Natural killer cell (primary cell): Measurements from ENCODE around the gene PSME1. TPM values are rescaled to one million over a fixed set of nuclear protein-coding genes. Genes with fewer than 3 reads are reported as not detected.

ENCODE experiments used
- ATAC-seq, 3 donors: fragments of 150-1000 bp in 2 of 3; fragments of 200-7000 bp in 1 of 3; cut with Tn5 transposase; 1 replicate in 1 of 3; 2 replicates in 2 of 3; pipeline ENCODE4 v1.10.0; 2021; ENCODE audit warnings: mild to moderate bottlenecking in 2 of 3, moderate library complexity in 2 of 3
- DNase-seq, 2 donors: peaks; one replicate each; pipeline versions ENCODE4 v3.0.0 to v3.0.0-alpha.2; 2013 to 2021; ENCODE audit warnings: mixed read lengths in 1 of 2
- H3K27ac ChIP-seq: one replicate; pipeline ENCODE4 v1.5.1; 2013; ENCODE audit warnings: mild to moderate bottlenecking, low read length
- H3K27me3 ChIP-seq: one replicate; pipeline ENCODE4 v1.6.1; 2013; ENCODE audit warnings: low read length; ENCODE audit not compliant: control insufficient read depth, insufficient read depth
- H3K36me3 ChIP-seq: one replicate; pipeline ENCODE4 v1.6.1; 2013; ENCODE audit warnings: low read length; ENCODE audit not compliant: control insufficient read depth, insufficient read depth
- H3K4me1 ChIP-seq: one replicate; pipeline ENCODE4 v1.6.1; 2013; ENCODE audit warnings: low read length; ENCODE audit not compliant: control insufficient read depth, insufficient read depth
- H3K4me3 ChIP-seq: one replicate; pipeline ENCODE4 v1.5.1; 2013; ENCODE audit warnings: low read length
- H3K9me3 ChIP-seq: one replicate; pipeline ENCODE4 v1.6.1; 2013; ENCODE audit warnings: low read length; ENCODE audit not compliant: control insufficient read depth, insufficient read depth
- H3K27ac Mint-ChIP-seq, 2 donors: one replicate each; pipeline ENCODE4 v1.8.0; 2022; ENCODE audit warnings: mild to moderate bottlenecking in 2 of 2, mixed read lengths in 2 of 2, moderate library complexity in 1 of 2
- H3K27me3 Mint-ChIP-seq, 2 donors: one replicate each; pipeline ENCODE4 v1.8.0; 2022; ENCODE audit warnings: low read depth in 2 of 2, mixed read lengths in 2 of 2
- H3K36me3 Mint-ChIP-seq: one replicate; pipeline ENCODE4 v1.8.0; 2022; ENCODE audit warnings: mixed read lengths
- H3K4me1 Mint-ChIP-seq, 2 donors: one replicate each; pipeline ENCODE4 v1.8.0; 2022; ENCODE audit warnings: mixed read lengths in 2 of 2
- H3K4me3 Mint-ChIP-seq: one replicate; pipeline ENCODE4 v1.8.0; 2022; ENCODE audit warnings: mild to moderate bottlenecking, moderate library complexity, mixed read lengths
- H3K9me3 Mint-ChIP-seq, 2 donors: one replicate each; pipeline ENCODE4 v1.8.0; 2022; ENCODE audit warnings: mixed read lengths in 2 of 2
- CTCF ChIP-seq: fragments of 200-600 bp; IDR thresholded peaks from one replicate; pipeline ENCODE4 v1.8.0; 2022; ENCODE audit warnings: antibody characterized with exemption
- WGBS: methylation state at CpG from one replicate; pipeline ENCODE4 v1.1.7; 2013; ENCODE audit warnings: missing lambda C conversion rate; ENCODE audit not compliant: insufficient coverage; 5-methylcytosine and 5-hydroxymethylcytosine counted together
- intact Hi-C: fragments of 100-400 bp; cut with micrococcal nuclease; formaldehyde crosslinking; loops from one replicate; pipeline ENCODE4 v1.14.2; 2022
- total RNA-seq, 4 donors: library from RNA; stranded (reverse); fragments of 120-200 nt in 1 of 4; gene quantifications; one replicate each; pipeline versions ENCODE4 v1.2.3 to v1.2.4, GENCODE V29; 2013 to 2022

Gene PSME1
- total RNA-seq, 3 donors from 2014 or later (not counting 1 experiment from before 2014, with no cell fraction given) = 315 to 345 (median 318) TPM

DNA sequence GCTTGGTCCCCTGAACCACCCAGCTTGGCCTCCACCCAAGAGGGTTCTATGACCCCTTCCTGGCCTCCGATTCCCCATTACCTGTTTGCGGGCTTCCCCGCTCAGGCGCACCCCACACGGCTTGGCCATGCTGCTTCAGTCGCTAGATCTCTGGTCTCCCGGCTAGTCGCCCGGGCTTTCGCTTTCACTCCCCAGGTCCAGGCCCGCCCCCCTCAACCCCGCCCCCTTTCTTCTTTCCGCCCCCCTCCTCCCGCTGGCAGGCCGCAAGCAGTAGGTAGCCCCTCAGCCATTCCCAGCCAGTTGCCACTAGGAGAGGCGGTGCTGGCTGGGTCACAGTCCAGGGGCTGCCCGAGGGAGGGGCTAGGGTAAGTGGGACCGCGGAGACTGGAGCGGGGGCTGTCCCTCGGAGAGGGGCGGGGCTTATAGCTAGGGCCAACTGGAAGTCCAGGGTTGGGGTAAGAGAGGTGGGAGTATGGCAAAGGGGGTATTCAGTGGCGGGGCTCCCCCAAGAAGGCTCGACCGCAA, 10.5 kb downstream of the PSME1 start, which contains the start of gene PSME2:
Gene PSME2 (minus strand): TSS at position 158 of the 525 bp plus-strand sequence. CDS start 29 bp downstream, at position 129.
- peak within 1 kb of the TSS; percentile 94 for H3K27ac Mint-ChIP-seq
- no peaks in the 10 kb centered on the region for H3K9me3 ChIP-seq
- peaks cover 43% of the 10 kb centered on the region for H3K36me3 ChIP-seq
- WGBS = 0% methylated on average over 20 of the region's 25 CpGs
- H3K4me1 Mint-ChIP-seq = peaks cover 59 to 80% of the 10 kb centered on the region in 2 donors
- H3K9me3 Mint-ChIP-seq = no peaks in the 10 kb centered on the region
- H3K4me3 Mint-ChIP-seq = peak within 1 kb of the TSS; percentile 97
- peaks cover 7% of the 10 kb centered on the region for H3K36me3 Mint-ChIP-seq
- peak within 1 kb of the TSS; percentile 91 for H3K4me3 ChIP-seq
- peak within 1 kb of the TSS; percentile 88 for H3K27ac ChIP-seq
- peak; percentile 82 to 92 for DNase-seq
- ATAC-seq = peak; percentile 66 to 80 (median 70)
- peaks cover 34% of the 10 kb centered on the region for H3K4me1 ChIP-seq
- H3K27me3 ChIP-seq = no peaks in the 10 kb centered on the region
- intact Hi-C loops = loop anchor here (1.0 to 2.0 kb wide), 3 partner anchors 15 to 66 kb away; partner anchors contain the start of genes CHMP4A, IPO4 and IRF9
- TF ChIP-seq CTCF = no peak
- no peaks in the 10 kb centered on the region for H3K27me3 Mint-ChIP-seq

DNA sequence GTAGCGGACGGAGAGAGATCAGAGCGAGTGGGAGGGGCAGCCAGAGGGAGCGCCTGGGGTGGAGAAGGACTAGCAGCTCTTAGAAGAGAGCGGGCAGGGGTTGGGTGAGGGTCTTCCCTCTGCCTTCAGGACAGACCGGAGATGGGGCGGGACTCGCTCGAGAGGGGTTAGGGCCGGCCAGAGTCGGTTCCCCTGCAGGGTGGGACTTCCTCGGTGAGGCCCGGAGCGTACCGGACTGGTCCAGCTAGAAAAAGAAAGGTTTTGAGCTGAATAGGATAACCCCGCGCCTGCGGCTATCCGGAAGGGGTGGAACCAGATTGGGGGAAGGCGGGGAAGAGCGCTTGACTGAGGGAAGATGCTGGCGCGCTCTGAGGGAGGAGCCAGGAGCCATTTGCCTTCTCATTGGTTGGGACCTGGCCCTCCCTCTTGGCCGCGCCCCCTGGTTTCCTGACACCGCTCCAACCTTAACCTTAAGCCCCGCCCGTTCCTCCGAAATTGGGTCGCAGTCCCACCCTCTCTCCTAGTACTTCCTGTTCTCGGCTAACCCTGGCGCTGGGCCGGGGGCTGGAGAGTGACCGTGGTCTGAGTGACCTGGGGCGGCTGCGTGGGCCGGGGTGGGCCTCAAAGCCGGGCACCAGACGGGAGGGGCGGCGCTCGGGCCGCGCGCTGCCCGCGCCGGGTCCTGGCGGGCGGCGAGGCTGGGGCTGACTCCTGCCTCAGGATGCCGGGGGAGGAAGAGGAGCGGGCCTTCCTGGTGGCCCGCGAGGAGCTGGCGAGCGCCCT, 11.2 kb downstream of the PSME1 start, which contains the start of gene RNF31:
Gene RNF31 (plus strand): TSS at position 521 of the 783 bp plus-strand sequence. CDS start 201 bp downstream, at position 722.
- under 1% methylated on average over 57 of the region's 57 CpGs for WGBS
- Histone ChIP-seq H3K27me3 (no peaks in the 10 kb centered on the region), H3K36me3 (peaks cover 49% of the 10 kb centered on the region), H3K4me3 (peak within 1 kb of the TSS; percentile 91), H3K4me1 (peaks cover 29% of the 10 kb centered on the region), H3K9me3 (no peaks in the 10 kb centered on the region), H3K27ac (peak within 1 kb of the TSS; percentile 88)
- Mint-ChIP-seq H3K36me3 (peaks cover 7% of the 10 kb centered on the region), H3K9me3 (no peaks in the 10 kb centered on the region), H3K27me3 (no peaks in the 10 kb centered on the region), H3K4me1 (peaks cover 53 to 73% of the 10 kb centered on the region in 2 donors), H3K27ac (peak within 1 kb of the TSS; percentile 94), H3K4me3 (peak within 1 kb of the TSS; percentile 97)
- intact Hi-C loops = loop anchor here (1.0 to 2.0 kb wide), 6 partner anchors 11 to 124 kb away; partner anchors contain the start of genes CHMP4A, DCAF11, IPO4 and IRF9
- ATAC-seq (peak; percentile 86 to 95 (median 86)), DNase-seq (peak; percentile 95 to 99)
- no peak for TF ChIP-seq CTCF

DNA sequence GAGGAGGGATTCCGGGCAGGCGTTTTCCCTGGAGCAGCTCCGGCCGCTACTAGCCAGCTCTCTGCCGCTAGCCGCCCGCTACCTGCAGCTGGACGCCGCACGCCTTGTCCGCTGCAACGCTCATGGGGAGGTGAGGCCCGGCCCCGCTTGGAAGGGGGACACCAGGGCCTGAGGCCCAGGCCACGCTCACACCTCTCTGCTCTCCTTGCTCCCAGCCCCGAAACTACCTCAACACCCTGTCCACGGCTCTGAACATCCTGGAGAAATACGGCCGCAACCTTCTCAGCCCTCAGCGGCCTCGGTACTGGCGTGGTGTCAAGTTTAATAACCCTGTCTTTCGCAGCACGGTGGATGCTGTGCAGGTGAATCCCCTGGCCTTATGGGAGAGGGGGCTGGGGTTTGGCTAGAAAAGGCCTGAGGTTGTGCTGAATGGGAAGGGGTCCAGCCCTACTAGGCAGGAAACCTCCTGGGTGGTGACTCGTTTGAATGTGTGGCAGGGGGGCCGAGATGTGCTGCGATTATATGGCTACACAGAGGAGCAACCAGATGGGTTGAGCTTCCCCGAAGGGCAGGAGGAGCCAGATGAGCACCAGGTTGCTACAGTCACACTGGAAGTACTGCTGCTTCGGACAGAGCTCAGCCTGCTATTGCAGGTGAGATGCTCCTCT, 11.9 kb downstream of the PSME1 start:
- peak overlapping the region; percentile 94 for H3K27ac Mint-ChIP-seq
- intact Hi-C loops = loop anchor here (1.0 to 2.0 kb wide), 5 partner anchors 12 to 123 kb away; partner anchors contain the start of genes CHMP4A, DCAF11, IPO4 and NRL
- peaks cover 54% of the 10 kb centered on the region for H3K36me3 ChIP-seq
- ATAC-seq = no peak
- peak overlapping the region; percentile 97 for H3K4me3 Mint-ChIP-seq
- no peak for TF ChIP-seq CTCF
- H3K4me3 ChIP-seq = peak overlapping the region; percentile 91
- peaks cover 53 to 70% of the 10 kb centered on the region in 2 donors for H3K4me1 Mint-ChIP-seq
- no peaks in the 10 kb centered on the region for H3K27me3 Mint-ChIP-seq
- no peaks in the 10 kb centered on the region for H3K27me3 ChIP-seq
- H3K9me3 Mint-ChIP-seq = no peaks in the 10 kb centered on the region
- peaks cover 28% of the 10 kb centered on the region for H3K4me1 ChIP-seq
- H3K36me3 Mint-ChIP-seq = peaks cover 7% of the 10 kb centered on the region
- H3K9me3 ChIP-seq = no peaks in the 10 kb centered on the region
- H3K27ac ChIP-seq = no peak overlapping the region
- peak in 1 of 2 donors; percentile 33 for DNase-seq
- WGBS = 7% methylated on average over 29 of the region's 29 CpGs
